K562 (cell line): ENCODE data around the gene IQGAP3. TPM values are rescaled to one million over a fixed set of nuclear protein-coding genes. Genes with fewer than 3 reads are reported as not detected.

ENCODE experiments used
- ELF2 ChIP-seq: fragments of 250-450 bp; sonication (Bioruptor Pico); IDR thresholded peaks from 2 replicates; pipeline ENCODE4 v1.5.0; 2021; ENCODE audit warnings: mild to moderate bottlenecking
- EP400 ChIP-seq: fragments of 450-650 bp; IDR thresholded peaks from 2 replicates; pipeline ENCODE4 v1.6.1; 2017; ENCODE audit warnings: antibody characterized with exemption, mild to moderate bottlenecking, moderate library complexity
- ERF ChIP-seq: fragments of 450-650 bp; formaldehyde crosslinking; IDR thresholded peaks from 2 replicates; pipeline ENCODE4 v1.4.0; 2020; ENCODE audit warnings: mild to moderate bottlenecking, mixed read lengths
- GATAD2A ChIP-seq: fragments of 450-650 bp; IDR thresholded peaks from 2 replicates; pipeline ENCODE4 v1.6.1; 2017
- HCFC1 ChIP-seq: IDR thresholded peaks from 2 replicates; pipeline ENCODE4 v1.6.1; 2012; ENCODE audit warnings: low read depth, low read length, improper control_type of control experiment
- HDAC8 ChIP-seq: fragments of 450-650 bp; IDR thresholded peaks from 2 replicates; pipeline ENCODE4 v1.6.1; 2016; ENCODE audit warnings: mild to moderate bottlenecking, missing genetic modification characterization, moderate library complexity, missing compliant biosample characterization
- L3MBTL2 ChIP-seq: fragments of 450-650 bp; IDR thresholded peaks from 2 replicates; pipeline ENCODE4 v1.6.1; 2016; ENCODE audit warnings: mild to moderate bottlenecking, moderate library complexity
- MLLT1 ChIP-seq, 2 experiments: fragments of 450-650 bp; IDR thresholded peaks; 2 replicates each; pipeline ENCODE4 v1.6.1; 2016
- MTA1 ChIP-seq: fragments of 450-650 bp; IDR thresholded peaks from 2 replicates; pipeline ENCODE4 v1.6.1; 2017; ENCODE audit warnings: borderline replicate concordance
- OTX1 ChIP-seq: fragments of 450-650 bp; formaldehyde crosslinking; IDR thresholded peaks from 2 replicates; pipeline ENCODE4 v1.4.0; 2022; ENCODE audit warnings: mild to moderate bottlenecking
- RBM15 ChIP-seq: fragments of 200-400 bp; formaldehyde crosslinking; IDR thresholded peaks from 2 replicates; pipeline ENCODE4 v1.6.1; 2018; ENCODE audit warnings: mild to moderate bottlenecking, low read length, moderate library complexity; ENCODE audit not compliant: insufficient read depth
- RFX7 ChIP-seq: fragments of 250-450 bp; sonication (Bioruptor Pico); IDR thresholded peaks from 2 replicates; pipeline ENCODE4 v1.5.1; 2021; ENCODE audit warnings: mild to moderate bottlenecking
- SIN3A ChIP-seq, 2 experiments: fragments of 150-350 bp in 1 of 2; IDR thresholded peaks; 2 replicates each; pipeline ENCODE4 v1.6.1; 2011 to 2016; ENCODE audit warnings: borderline replicate concordance in 2 of 2, low read depth in 2 of 2, low read length in 2 of 2, mild to moderate bottlenecking in 2 of 2, moderate library complexity in 2 of 2; ENCODE audit not compliant: control insufficient read depth in 1 of 2
- ZNF146 ChIP-seq: IDR thresholded peaks from one replicate; pipeline ENCODE4 v1.6.1; 2018; ENCODE audit warnings: missing compliant biosample characterization; ENCODE audit not compliant: unreplicated experiment
- ZNF174 ChIP-seq: fragments of 250-450 bp; sonication (Bioruptor Pico); IDR thresholded peaks from 2 replicates; pipeline ENCODE4 v1.4.0; 2020; ENCODE audit warnings: mild to moderate bottlenecking
- ZNF23 ChIP-seq: fragments of 250-450 bp; sonication (Bioruptor Pico); IDR thresholded peaks from 2 replicates; pipeline ENCODE4 v1.4.0; 2020; ENCODE audit warnings: mild to moderate bottlenecking
- ZNF277 ChIP-seq: fragments of 250-450 bp; sonication (Bioruptor Pico); IDR thresholded peaks from 2 replicates; pipeline ENCODE4 v1.8.0; 2022; ENCODE audit warnings: inconsistent platforms, mild to moderate bottlenecking, moderate library complexity, borderline replicate concordance
- ZNF57 ChIP-seq: fragments of 450-650 bp; formaldehyde crosslinking; IDR thresholded peaks from 2 replicates; pipeline ENCODE4 v1.4.0; 2020; ENCODE audit warnings: mild to moderate bottlenecking, moderate library complexity
- ZNF76 ChIP-seq: fragments of 250-450 bp; sonication (Bioruptor Pico); IDR thresholded peaks from 2 replicates; pipeline ENCODE4 v1.4.0; 2020; ENCODE audit warnings: mild to moderate bottlenecking, moderate library complexity, borderline replicate concordance
- ZNF785 ChIP-seq: fragments of 250-450 bp; sonication (Bioruptor Pico); IDR thresholded peaks from 2 replicates; pipeline ENCODE4 v1.4.0; 2020; ENCODE audit warnings: mild to moderate bottlenecking
- ZSCAN29 ChIP-seq: fragments of 450-650 bp; IDR thresholded peaks from 2 replicates; pipeline ENCODE4 v1.6.1; 2017
- polyA plus RNA-seq, 8 experiments: library from polyadenylated mRNA; depleted of rRNA in 4 of 8; stranded (reverse) in 5 of 8; unstranded in 3 of 8; fragments of >200 nt; fragmentation: Nextera tagmentation in 2 of 8; fragmentation: Illumina TruSeq in 1 of 8; extraction: Ambion mirVana in 2 of 8; extraction: Trizol in 1 of 8; gene quantifications; 2 replicates each; pipeline versions ENCODE4 v1.2.1 to v1.2.3, GENCODE V29; 2011 to 2014; ENCODE audit warnings: inconsistent platforms in 1 of 8, missing spikeins in 1 of 8
- total RNA-seq, 7 experiments: library from RNA; depleted of rRNA in 6 of 7; stranded (reverse); fragments of >200 nt in 6 of 7; fragmentation: Illumina TruSeq in 2 of 7; extraction: Trizol in 2 of 7; gene quantifications; 2 replicates each; pipeline versions ENCODE4 v1.2.1 to v1.2.3, GENCODE V29; 2011 to 2021; ENCODE audit warnings: low replicate concordance in 1 of 7
- TF ChIP-seq, protein P1 (sequence below): fragments of 450-650 bp; formaldehyde crosslinking; IDR thresholded peaks from 2 replicates; pipeline ENCODE4 v1.4.0; 2020; ENCODE audit warnings: mild to moderate bottlenecking
- TF ChIP-seq, protein P2 (sequence below): sonication (generic); formaldehyde crosslinking; IDR thresholded peaks from 2 replicates; pipeline ENCODE4 v1.8.0; 2023; ENCODE audit warnings: mild to moderate bottlenecking, missing genetic modification reagents
- TF ChIP-seq, protein P3 (sequence below): IDR thresholded peaks from 3 replicates; pipeline ENCODE4 v1.6.1; 2011; ENCODE audit warnings: borderline replicate concordance, mild to moderate bottlenecking; ENCODE audit not compliant: insufficient read length, insufficient read depth

IQGAP3 gene
- total and polyA plus RNA-seq, 9 of the 15 experiments (the other 6 are each of a cell fraction or from before 2014, with no cell fraction given): 1.4 to 16.6 (median 11.9) TPM

- TF ChIP-seq MLLT1 (IDR thresholded peaks at IDR 0.05): no peak; a peak in 1 of 4 replicates
- no peak for TF ChIP-seq GATAD2A
- no peak for TF ChIP-seq ZSCAN29
- TF ChIP-seq SIN3A (IDR thresholded peaks at IDR 0.05; ENCODE audit: borderline replicate concordance in 2 of 2, control insufficient read depth in 1 of 2, low read depth in 2 of 2, low read length in 2 of 2): peak; percentile 94 to 98
- no peak for TF ChIP-seq ZNF277 (CRISPR knock-in tag)
- no peak for TF ChIP-seq ZNF23
- TF ChIP-seq EP400: peak; percentile 84
- TF ChIP-seq OTX1 (CRISPR knock-in tag): no peak
- 0 out of 2 replicates have a peak, but pooled peaks have one; percentile 26 for TF ChIP-seq L3MBTL2
- TF ChIP-seq RFX7 (CRISPR knock-in tag): no peak
- TF ChIP-seq, protein P1, sequence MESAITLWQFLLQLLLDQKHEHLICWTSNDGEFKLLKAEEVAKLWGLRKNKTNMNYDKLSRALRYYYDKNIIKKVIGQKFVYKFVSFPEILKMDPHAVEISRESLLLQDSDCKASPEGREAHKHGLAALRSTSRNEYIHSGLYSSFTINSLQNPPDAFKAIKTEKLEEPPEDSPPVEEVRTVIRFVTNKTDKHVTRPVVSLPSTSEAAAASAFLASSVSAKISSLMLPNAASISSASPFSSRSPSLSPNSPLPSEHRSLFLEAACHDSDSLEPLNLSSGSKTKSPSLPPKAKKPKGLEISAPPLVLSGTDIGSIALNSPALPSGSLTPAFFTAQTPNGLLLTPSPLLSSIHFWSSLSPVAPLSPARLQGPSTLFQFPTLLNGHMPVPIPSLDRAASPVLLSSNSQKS: no peak
- TF ChIP-seq ELF2 (CRISPR knock-in tag): no peak
- TF ChIP-seq HDAC8 (tag): no peak
- no peak for TF ChIP-seq ZNF146 (CRISPR knock-in tag)
- TF ChIP-seq ZNF76: no peak
- no peak for TF ChIP-seq ZNF57
- TF ChIP-seq, protein P2, sequence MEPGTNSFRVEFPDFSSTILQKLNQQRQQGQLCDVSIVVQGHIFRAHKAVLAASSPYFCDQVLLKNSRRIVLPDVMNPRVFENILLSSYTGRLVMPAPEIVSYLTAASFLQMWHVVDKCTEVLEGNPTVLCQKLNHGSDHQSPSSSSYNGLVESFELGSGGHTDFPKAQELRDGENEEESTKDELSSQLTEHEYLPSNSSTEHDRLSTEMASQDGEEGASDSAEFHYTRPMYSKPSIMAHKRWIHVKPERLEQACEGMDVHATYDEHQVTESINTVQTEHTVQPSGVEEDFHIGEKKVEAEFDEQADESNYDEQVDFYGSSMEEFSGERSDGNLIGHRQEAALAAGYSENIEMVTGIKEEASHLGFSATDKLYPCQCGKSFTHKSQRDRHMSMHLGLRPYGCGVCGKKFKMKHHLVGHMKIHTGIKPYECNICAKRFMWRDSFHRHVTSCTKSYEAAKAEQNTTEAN: no peak
- no peak for TF ChIP-seq ZNF174
- TF ChIP-seq RBM15: no peak
- no peak for TF ChIP-seq ERF (CRISPR knock-in tag)
- TF ChIP-seq MTA1: no peak
- peak; percentile 94 for TF ChIP-seq HCFC1
- TF ChIP-seq, protein P3, sequence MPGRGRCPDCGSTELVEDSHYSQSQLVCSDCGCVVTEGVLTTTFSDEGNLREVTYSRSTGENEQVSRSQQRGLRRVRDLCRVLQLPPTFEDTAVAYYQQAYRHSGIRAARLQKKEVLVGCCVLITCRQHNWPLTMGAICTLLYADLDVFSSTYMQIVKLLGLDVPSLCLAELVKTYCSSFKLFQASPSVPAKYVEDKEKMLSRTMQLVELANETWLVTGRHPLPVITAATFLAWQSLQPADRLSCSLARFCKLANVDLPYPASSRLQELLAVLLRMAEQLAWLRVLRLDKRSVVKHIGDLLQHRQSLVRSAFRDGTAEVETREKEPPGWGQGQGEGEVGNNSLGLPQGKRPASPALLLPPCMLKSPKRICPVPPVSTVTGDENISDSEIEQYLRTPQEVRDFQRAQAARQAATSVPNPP: no peak
- no peak for TF ChIP-seq ZNF785
Measured at GRCh38 chr1:156571919-156572662, at the start of gene IQGAP3 (continued).
